Measurements from ENCODE around the gene IQCH.

GRCh38 chr15:67520321-67521028, 265.9 kb downstream of the IQCH start:
- no peak for TF ChIP-seq SIN3A (IDR thresholded peaks at IDR 0.05; ENCODE audit: borderline replicate concordance, insufficient read depth, low read length)
- no peak for TF ChIP-seq FOXP2 (optimal IDR thresholded peaks at IDR 0.05; ENCODE audit: borderline replicate concordance, extremely low read depth, extremely low read length, insufficient read depth)
- no peak for TF ChIP-seq REST (IDR thresholded peaks at IDR 0.05; ENCODE audit: insufficient read depth in 1 of 2, low read depth in 2 of 2, low read length in 2 of 2)

Measured in PFSK-1 (cell line).